NCI-H1092 treated with DMSO at 0.1 percent for 48 hours (cell line): ENCODE results near the gene KPTN.

ENCODE experiments used
- DNase-seq: peaks from one replicate; lab custom pipeline; 2025; lab: John Stamatoyannopoulos, UW

The KPTN gene

DNA sequence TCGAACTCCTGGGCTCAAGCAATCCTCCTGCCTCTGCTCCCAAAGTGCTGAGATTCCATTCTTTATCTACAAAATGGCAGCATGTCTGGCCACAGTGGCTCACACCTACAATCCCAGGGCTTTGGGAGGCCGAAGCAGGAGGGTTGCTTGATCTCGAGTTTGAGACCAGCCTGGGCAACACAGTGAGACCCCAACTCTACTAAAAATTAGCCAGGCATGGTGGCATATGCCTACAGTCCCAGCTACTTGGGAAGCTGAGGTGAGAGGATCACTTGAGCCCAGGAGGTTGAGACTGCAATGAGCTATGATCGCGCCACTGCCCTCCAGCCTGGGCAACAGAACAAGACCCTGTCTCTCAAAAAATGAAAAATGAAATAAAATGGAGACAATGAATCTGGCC, 24.7 kb upstream of the KPTN start:
- no peak for DNase-seq

DNA sequence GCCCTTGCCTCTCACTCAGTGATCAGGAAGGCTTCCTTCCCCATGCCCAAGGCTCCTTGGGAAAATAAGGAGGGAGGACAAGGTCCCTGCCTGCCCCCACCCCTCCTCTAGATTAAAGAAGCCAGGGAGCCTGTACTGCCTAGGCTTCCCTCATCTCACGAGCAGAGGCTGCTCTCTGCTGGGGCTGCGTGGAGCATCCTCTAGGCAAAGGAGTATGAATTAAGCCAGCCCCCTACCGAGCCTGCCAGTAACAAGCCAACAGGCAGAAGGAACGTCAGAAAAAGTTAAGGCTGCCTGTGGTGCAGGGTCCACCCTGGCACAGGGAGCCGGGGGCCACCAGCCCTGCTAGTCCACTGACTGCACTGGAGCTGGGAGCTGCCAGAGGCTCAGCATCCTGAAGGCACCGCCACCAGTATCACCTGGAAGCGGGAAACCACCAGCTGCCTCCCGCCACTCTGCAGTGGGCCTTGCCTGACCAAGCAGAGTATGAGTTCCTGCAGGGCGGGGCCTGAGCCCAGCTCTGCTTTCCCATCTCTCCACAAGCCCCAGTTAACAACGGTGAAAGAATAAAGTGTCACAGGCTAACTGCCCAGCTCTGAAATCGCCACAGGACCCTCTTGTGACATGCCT, 24.0 kb upstream of the KPTN start:
- no peak for DNase-seq

DNA sequence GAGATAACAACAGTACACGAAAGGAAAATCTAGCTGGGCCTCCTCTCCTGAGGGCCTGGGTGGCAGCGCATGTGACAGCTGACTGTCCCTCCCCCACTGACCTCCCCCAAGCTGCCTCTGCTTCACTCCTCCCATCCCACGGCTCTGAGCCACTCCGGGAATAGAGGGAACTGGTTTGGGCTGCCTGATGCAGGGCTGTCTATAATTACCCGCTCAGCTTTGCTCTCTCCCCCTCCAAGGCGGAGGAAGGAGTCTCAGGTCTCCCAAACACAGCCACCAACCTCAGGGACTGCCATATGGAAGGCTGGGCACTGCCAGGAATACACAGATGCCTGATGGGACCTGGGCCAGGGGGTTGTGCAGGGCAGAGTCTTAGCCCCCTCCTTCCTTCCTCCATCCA, 23.0 kb upstream of the KPTN start:
- no peak for DNase-seq

DNA sequence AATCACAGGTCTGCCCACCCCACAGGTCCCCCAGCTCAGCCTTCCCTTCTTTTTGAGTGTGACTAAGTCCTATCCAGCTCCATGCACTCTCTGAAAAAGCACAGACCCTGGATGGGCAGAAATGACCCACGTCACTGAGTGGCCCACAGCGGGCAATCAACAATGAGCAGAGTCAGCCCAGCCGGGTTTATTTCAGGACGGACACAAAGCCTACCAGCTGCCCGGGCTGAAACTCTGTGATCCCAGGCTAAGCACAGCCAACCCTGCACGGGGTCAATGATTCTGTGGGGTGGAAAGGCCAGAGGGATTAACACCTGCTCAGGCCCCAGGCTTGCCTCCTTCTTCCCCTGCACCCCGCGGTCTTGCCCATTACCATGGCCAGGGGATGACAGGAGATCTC, 22.4 kb upstream of the KPTN start:
- no peak for DNase-seq

DNA sequence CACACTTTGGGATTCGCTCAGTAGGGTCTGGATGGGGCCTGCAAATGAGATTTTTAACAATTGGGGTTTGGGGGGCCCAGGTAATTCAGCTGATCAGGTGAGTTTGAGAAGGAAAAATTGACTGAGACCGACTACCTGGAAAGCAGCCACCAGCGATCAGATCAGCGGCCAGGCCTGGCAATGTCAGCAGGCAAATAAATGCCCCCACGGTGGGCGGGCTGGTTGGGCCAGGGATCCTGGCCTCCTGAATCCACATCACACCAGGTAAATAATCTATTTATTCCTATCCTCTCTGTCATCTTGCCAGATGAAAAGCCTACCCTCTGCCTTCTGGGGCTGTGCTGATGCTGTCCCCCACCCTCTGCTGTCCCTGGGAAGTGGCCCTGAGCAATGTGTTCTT, 21.5 kb upstream of the KPTN start:
- no peak for DNase-seq

DNA sequence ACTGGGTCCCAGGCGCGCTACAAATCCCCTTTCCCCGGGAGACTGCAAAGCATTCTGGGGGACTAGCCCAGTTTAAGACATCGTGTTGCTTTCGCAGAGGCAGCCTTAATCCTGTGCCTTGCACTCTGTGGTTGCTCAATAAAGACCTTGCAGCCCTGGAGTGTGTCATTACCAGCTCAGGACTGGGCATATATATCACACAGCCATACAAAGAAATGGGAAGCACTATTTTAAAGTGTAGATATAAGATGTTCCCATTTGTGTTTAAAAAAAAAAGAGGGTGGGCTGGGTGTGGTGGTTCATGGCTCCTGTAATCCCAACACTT, 19.8 kb upstream of the KPTN start:
- DNase-seq: no peak

DNA sequence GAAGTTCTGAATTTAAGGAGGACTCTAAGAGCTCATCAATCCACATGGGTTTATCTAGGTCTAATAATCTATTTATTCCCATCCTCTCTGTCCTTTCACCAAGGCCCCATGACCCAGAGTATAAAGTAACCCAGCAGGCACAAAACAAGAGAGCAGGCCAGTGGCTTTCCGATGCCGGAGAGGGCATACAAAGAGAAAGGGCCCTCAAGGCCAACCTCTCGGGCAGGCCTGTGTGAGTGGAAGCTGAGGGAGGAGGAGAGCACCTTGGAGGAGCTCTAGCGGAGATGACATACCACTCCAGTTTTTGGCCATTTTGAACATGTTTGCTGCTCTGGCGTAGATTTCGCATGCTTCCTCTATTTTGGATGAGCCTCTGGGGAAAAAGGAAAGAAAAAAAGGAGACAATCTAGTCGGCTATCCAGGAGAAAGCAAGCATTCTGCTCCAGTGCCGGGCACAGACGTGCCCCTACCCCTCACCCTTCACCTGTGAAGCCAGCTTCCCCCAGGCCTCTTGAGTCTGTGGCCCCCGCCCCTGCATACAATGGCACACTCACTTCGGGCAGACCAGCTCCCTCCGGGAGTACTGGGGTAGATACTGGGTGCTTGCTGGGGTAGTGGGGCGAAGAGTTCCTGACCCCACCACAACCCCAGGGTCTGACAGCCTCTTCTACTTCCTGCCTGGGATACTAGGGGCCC, 19.3 kb upstream of the KPTN start:
- DNase-seq: no peak

DNA sequence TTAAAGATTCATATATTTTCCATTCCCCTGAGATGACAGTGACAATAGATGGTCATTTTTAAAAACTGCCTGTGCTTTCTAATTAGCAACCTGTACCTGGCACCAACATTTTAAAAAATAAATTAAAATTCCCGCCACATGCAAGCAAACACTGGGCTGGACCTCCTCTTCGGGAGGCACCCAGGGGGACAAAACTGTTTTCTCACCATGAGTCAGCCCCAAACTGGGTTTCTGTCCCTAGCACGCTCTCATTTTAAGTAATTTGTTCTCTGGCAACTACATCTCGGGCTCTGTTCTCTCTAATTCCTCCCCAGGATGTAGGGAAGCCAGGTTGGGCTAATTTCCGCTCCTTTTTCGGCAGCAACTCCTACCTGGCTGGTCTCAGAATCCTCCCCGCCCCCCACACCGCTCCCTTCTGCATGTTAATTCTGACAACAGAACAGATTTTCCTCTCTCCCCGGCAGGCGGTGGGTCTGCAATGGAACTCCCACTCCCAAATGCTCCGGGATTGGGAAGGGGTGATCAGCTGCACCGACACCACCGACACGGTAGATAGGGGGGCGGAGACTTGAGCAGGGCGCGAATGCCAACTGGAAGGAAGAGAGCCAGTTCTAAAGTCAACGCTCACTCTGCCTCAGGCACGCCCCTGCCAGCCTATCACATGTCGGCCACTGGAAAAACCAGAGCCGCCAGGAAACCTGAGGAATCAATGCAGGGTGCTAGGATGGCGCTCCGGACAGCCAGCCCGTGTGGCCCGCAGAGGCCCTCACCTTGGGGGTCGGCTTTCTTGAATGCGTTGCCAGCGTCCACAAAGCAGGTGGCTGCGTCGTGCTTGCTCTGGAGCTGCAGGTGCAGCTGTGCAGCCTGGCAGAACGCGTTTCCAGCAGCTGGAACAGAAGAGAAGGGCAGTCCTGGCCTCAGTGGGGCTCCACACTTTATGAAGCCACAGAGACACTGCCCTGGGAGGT, 16.1 kb upstream of the KPTN start:
- DNase-seq: no peak

DNA sequence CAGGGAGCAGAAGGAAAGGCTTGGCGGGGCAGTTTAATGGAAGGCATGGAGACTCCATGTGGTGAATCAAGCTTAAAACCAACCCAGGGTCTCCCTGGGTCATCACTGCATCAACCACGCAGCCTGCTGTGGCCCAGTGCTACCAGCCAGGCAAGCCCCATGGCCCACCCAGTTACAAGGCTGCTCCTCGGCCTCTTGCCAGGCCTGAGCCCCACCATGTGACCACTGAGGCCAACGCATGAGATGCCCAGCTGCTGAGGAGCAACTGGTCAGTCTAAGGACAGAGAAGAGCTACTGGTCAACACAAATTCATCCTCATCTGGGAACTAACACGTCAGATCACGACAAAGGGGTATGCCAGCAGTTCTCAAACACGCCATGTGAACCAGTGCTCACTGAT, 15.4 kb upstream of the KPTN start:
- no peak for DNase-seq

DNA sequence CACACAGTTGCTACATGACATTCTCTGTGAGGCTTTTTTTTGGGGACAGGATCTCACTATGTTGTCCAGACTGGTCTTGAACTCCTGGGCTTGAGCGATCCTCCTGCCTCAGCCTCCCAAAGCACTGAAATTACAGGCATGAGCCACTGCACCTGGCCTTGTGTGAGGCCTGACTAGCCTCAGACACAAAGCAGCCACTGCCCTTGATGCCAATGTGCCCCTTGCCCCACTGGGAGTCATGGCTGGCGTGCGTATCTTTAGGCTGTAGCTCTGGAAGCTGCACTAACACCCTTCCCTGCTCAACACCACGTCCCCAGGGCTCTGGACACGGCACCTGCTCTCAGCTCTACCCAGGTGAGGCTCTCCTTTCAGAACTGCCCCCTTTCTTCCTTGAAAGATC, 14.5 kb upstream of the KPTN start:
- no peak for DNase-seq

DNA sequence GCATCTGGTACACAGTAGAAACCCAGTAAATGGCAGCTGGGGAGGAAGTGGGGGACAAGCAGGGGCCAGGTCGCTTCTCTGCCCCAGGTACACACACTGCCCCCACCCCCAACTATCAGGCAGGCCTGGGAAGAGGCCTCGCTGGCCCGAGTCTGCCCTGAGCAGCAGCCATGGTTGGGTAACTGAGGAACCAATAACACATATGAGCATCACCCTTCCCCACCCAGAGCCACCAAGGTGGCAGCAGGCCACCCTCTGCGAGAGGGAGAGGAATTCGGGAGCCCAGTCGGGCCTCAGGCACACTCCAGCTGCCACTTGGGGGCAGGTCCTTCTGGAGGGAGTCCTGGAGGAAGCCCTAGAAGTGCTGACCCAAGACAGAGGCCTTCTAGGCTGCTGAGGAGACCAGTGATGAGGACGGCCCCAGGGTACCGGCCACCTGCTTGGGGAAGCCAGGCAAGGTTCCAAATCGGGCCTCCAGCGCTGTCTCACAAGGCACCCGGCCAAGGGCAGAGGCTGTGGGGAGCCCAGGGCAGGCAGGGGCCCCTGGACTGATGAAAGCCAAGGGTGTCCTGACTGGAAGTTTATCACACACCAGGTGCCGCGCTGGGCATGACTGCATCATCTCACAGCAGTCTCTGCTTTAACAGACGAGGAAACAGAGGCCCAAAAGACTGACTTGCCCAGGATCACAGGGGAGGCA, 14.0 kb upstream of the KPTN start:
- no peak for DNase-seq

DNA sequence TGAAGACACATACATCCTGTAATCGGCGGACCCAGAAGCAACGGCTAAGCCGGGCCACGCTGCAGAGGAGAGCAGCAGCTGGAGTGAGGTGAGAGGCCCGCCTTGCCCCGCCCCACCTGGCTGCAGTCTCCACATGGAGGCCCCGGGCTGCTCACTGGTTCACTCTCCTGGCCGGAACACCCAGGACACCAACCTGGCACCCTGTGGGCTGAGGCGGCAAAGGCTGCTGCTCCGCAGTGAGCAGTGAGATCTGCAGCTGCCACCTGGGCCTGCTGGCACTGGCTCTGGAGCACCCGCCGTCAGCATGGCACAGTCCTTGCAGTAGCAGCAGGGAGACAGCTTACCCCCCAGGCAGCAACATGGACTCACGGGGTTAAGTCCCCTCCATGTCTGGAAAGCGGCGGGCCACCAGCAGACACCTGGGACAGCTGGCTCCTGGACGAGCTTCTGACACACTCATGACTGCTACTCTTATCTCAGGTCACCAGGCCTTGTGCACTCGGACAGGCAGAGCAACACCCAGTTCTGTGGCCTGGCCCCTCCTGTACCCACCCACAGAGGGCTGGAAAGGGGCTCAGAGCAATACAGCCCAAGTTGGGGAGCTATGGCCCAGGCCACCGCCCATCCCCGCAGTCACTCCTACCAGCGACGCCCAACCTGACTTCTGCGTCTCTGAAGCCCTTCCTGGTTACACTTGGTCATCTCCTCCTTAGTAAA, 13.2 kb upstream of the KPTN start:
- no peak for DNase-seq

DNA sequence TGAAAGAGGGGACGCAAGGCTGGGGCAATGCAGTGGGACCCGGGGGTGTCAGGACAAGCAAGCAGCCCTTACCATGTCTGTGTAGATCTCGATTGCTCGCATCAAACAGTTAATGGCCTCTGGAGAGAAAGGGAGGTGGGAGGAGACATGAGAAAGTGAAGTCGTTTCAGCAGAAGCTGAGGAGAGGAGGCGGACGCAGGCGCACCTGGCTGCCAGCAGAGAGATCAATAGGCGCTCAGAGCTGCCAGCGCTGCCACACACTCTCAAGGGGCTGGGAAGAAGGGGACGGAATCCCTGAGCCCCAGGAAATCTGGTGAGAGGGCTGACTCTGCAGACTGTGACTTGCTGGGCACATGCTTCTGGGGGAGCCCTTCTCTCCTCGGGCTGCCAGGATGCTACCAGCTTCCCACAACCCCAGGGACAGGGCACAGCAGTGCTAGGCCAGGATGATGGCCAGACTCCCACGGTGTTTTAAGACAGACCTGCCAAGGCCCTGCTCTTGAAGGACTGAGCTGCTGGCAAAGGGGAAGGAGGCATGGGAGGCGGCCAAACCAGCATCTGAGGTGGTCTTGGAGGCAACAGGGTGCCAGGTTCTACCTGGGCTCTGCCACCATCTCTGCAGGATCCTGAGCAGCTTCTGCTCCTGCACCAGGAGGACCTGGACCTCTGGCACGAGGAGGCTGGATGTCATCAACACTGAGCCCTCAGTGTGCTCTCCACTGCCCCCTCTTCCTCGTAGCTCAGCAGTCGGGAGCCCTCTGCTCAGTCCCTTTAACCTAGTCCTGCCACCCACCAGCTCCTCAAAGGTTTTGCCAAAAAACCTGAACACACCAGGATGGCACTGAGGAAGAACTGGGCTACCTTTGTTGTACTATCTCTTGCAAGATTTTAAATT, 11.7 kb upstream of the KPTN start:
- peak; percentile 17 for DNase-seq

DNA sequence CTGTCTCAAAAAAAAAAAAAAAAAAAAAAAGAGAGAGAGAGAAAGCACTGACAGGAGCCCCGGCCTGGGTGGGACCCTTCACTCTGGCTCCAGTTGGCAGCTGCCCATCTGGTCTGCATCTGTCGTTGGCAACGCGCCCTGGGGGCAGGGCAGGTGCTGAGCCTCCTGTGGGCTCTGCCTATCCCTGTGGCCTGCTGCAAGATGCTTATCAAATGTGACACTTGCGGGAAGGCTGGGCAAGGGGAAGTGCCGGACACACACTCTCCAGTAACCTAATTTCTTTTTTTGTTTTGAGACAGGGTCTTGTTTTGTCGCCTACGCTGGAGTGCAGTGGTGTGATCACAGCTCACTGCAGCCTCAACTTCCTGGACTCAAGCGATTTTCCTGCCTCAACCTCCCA, 10.7 kb upstream of the KPTN start:
- DNase-seq: peak; percentile 41

DNA sequence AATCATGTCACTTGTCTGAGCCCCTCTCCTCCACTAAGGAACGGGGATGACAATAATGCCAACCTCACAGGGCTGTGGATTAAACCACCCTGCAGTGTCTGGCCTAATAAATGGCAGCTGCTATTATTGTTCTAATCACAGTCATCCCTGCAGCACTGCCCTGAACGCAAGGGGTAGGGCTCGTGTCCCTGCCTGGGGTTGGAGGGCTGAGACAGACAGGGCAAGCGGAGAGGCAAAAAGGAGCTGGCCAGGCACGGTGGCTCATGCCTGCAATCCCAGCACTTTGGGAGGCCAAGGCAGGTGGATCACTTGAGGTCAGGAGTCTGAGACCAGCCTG, 10.2 kb upstream of the KPTN start:
- DNase-seq: no peak

DNA sequence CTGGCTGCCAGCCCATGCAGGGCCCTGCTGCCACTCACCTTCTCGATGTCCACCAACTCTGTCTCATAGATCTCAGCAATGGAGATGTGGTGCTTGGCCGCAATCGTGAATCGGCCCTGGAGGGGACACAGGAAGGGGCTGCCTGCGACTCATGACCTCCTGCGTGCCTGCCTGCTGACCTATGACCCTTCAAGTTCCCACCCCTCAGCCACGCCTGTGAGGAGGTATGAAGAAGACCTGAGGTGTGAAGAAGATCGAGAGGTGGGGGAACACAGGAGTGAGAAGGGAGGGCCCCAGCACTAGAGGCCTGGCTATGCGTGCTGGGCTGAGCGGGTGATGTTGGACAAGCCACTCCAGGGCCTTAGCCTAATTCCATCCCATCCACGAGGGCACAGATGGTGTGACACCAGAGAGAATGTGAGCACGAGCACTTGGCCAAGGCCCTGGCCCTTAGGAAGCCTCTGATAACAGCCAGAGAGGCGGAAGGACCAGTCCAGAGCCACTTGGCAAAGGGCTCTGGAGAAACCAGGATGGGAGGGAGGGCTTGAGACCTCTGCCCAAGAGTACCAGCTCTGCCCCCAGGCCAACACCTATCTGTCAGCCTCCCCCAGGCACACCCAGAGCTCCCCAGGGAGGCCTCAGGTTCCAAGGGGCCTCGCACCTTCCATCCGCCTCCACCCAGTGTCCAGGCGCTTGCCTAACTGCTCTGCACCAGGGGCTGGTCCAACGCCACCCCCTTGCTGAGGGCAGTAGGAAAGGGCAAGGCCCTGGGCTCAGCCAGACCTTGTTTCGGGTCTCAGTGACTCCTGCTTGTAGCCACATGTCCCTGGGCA, 9.6 kb upstream of the KPTN start:
- DNase-seq: no peak

DNA sequence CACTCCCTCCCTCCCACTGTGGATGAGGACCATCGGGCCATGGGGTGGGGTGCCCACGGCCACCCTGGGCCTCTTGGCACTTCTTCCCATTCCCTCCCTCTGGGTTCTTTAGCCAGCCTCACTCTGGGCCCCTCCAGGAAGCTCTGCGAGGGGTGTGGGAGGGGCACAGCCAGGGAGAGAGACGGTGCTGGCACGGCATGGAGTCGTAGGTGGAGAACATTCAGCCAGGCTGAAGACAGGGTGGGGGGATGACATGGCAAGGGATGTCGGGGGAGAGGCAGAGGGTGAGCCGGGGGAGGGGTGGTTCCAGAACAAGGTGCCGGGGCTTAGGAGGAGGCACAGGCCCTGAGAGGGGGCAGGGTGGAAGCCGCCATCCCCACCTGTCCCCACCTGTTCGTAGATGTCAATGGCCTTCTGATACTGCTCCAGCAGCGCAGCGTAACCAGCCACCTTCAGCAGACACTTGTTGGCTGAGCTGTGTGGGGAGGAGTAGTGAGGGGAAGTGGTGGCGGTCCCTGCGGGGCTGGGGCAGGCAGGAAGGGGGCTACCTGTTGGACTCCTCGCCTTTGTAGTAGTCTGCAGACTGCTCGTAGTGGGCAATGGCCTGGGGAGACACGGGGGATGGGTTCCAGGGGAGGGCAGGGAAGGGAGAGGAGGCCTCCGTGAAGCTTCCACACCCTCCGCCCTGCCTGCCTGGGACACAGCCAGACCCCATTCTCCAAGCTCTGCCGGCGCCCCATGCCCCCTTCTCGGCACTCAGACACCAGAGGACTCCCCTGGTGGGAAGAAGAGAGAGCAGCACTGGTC, 8.8 kb upstream of the KPTN start:
- DNase-seq: no peak

DNA sequence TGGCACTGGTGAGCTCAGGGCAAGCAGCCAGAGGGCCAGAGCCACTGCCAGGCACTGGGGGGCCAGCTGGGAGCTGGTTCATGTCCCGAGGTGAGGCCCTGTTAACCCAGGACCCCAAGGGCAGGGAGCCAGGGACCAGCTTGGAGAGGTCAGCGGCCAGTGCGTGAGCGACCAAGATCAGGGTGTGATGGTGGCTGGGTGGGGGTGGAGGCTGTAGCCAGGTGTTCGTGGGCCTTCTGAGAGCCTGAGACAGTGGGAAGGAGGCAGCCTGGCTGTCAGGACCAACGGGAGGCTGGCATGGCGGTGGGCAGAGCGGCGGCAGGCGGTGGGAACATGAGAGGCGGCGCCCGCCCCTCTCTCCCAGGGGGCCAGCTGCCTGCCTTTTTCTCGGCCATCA, 8.1 kb upstream of the KPTN start:
- DNase-seq: no peak
